HG02642 (cell line): Measurements from ENCODE around the gene PLEKHJ1.

ENCODE experiments used
- ATAC-seq: cut with Tn5 transposase; IDR thresholded peaks from one replicate; pipeline ENCODE4 v1.9.1; 2021; ENCODE audit warnings: mild to moderate bottlenecking; ENCODE audit not compliant: unreplicated experiment, poor library complexity

The PLEKHJ1 gene

GRCh38 chr19:2226051-2226839, 9.9 kb downstream of the PLEKHJ1 start:
- no peak for ATAC-seq

GRCh38 chr19:2225415-2226050, 10.6 kb downstream of the PLEKHJ1 start:
- no peak for ATAC-seq

GRCh38 chr19:2224754-2225349, 11.3 kb downstream of the PLEKHJ1 start:
- no peak for ATAC-seq

- no peak for ATAC-seq
These were observed 12.2 kb downstream of the PLEKHJ1 start for GRCh38 chr19:2223959-2224358.

- ATAC-seq, result no peak
These were observed 12.7 kb downstream of the PLEKHJ1 start for GRCh38 chr19:2223391-2223790.

GRCh38 chr19:2221918-2222317, 14.2 kb downstream of the PLEKHJ1 start:
- ATAC-seq, result no peak

GRCh38 chr19:2221250-2221831, 14.8 kb downstream of the PLEKHJ1 start:
- no peak for ATAC-seq

- no peak for ATAC-seq
These were observed 16.4 kb downstream of the PLEKHJ1 start for GRCh38 chr19:2219726-2220125.

- no peak for ATAC-seq
These were observed 18.5 kb downstream of the PLEKHJ1 start for GRCh38 chr19:2217591-2217990.

GRCh38 chr19:2216361-2217225, 19.5 kb downstream of the PLEKHJ1 start:
- ATAC-seq, result no peak

- no peak for ATAC-seq
These were observed 20.8 kb downstream of the PLEKHJ1 start for GRCh38 chr19:2215281-2215751.

- no peak for ATAC-seq
These were observed 21.9 kb downstream of the PLEKHJ1 start for GRCh38 chr19:2214251-2214650.

- ATAC-seq, result no peak
These were observed 22.3 kb downstream of the PLEKHJ1 start for GRCh38 chr19:2213799-2214198.

- ATAC-seq, result no peak
These were observed 23.0 kb downstream of the PLEKHJ1 start for GRCh38 chr19:2212861-2213711.

GRCh38 chr19:2210987-2211740, 25.0 kb downstream of the PLEKHJ1 start:
- no peak for ATAC-seq

GRCh38 chr19:2210206-2210605, 25.9 kb downstream of the PLEKHJ1 start:
- no peak for ATAC-seq

GRCh38 chr19:2209408-2209807, 26.7 kb downstream of the PLEKHJ1 start:
- no peak for ATAC-seq

- ATAC-seq, result no peak
These were observed 27.2 kb downstream of the PLEKHJ1 start for GRCh38 chr19:2208975-2209374.
